AG04449 (cell line): Measurements from ENCODE around the gene CDC25B.

Experiments used
- CTCF ChIA-PET: fragments of 350-600 bp; formaldehyde crosslinking; extraction: SDS; loops from one replicate; lab custom pipeline; 2021; ENCODE audit warnings: antibody characterized with exemption; lab: Yijun Ruan, JAX
- POLR2A ChIA-PET: fragments of 400-600, 350-600 bp; formaldehyde crosslinking; extraction: SDS; loops from one replicate; lab custom pipeline; 2020; ENCODE audit warnings: antibody characterized with exemption, inconsistent platforms; lab: Yijun Ruan, JAX
- DNase-seq: peaks from one replicate; pipeline ENCODE4 v3.0.0-alpha.2; 2010; ENCODE audit warnings: low read depth, low spot score
- H3K4me3 ChIP-seq: 2 replicates; pipeline ENCODE4 v1.5.1; 2011; ENCODE audit warnings: low read depth, mild to moderate bottlenecking, control low read depth, low read length
- TF ChIP-seq, protein P1 (sequence below): IDR thresholded peaks from one replicate; pipeline ENCODE4 v1.5.1; 2011; ENCODE audit warnings: mild to moderate bottlenecking, moderate library complexity, low read length, control low read depth, inconsistent platforms; ENCODE audit not compliant: insufficient read depth; ENCODE audit errors: missing control alignments

The CDC25B gene

DNA sequence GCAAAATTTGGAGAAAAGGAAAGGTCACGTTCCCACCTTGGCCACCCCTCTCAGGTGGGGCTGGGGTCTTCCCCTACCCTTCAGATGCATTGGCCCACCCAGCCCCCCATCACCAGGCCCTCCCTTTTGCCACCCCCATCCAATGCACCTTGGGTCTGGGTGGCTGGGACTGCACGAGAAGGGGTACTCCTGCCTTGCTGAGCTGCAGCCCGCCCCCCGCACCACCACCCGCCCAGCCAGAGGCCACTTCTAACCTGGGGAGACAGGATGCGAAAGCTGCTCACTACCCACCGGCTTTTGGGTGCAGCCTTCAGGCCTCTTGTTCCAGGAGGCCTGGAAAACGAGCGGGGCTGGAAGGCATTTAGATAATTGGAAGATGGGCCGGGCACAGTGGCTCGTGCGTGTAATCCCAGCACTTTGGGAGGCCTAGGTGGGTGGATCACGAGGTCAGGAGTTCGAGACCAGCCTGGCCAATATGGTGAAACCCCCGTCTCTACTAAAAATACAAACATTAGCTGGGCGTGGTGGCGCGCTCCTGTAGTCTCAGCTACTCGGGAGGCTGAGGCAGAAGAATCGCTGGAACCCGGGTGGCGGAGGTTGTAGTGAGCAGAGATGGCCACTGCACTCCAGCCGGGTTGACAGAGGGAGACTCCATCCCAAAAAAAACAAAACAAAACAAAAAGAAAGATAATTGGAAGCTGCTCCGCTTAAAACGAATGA lies 1.2 kb upstream of the CDC25B start:
- POLR2A ChIA-PET: interaction anchor here (0.9 to 2.0 kb wide), 2 partner anchors 24 to 26 kb away, joined by 4 to 12 read pairs; no protein-coding TSS in a partner anchor
- H3K4me3 ChIP-seq: peak overlapping the region; percentile 84
- TF ChIP-seq, protein P1, sequence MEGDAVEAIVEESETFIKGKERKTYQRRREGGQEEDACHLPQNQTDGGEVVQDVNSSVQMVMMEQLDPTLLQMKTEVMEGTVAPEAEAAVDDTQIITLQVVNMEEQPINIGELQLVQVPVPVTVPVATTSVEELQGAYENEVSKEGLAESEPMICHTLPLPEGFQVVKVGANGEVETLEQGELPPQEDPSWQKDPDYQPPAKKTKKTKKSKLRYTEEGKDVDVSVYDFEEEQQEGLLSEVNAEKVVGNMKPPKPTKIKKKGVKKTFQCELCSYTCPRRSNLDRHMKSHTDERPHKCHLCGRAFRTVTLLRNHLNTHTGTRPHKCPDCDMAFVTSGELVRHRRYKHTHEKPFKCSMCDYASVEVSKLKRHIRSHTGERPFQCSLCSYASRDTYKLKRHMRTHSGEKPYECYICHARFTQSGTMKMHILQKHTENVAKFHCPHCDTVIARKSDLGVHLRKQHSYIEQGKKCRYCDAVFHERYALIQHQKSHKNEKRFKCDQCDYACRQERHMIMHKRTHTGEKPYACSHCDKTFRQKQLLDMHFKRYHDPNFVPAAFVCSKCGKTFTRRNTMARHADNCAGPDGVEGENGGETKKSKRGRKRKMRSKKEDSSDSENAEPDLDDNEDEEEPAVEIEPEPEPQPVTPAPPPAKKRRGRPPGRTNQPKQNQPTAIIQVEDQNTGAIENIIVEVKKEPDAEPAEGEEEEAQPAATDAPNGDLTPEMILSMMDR: no peak
- CTCF ChIA-PET: interaction anchor here (0.7 to 3.3 kb wide), 7 partner anchors 9 to 303 kb away, joined by 3 to 18 read pairs (median 10); partner anchors contain the start of genes AP5S1 and CENPB
- no peak for DNase-seq

DNA sequence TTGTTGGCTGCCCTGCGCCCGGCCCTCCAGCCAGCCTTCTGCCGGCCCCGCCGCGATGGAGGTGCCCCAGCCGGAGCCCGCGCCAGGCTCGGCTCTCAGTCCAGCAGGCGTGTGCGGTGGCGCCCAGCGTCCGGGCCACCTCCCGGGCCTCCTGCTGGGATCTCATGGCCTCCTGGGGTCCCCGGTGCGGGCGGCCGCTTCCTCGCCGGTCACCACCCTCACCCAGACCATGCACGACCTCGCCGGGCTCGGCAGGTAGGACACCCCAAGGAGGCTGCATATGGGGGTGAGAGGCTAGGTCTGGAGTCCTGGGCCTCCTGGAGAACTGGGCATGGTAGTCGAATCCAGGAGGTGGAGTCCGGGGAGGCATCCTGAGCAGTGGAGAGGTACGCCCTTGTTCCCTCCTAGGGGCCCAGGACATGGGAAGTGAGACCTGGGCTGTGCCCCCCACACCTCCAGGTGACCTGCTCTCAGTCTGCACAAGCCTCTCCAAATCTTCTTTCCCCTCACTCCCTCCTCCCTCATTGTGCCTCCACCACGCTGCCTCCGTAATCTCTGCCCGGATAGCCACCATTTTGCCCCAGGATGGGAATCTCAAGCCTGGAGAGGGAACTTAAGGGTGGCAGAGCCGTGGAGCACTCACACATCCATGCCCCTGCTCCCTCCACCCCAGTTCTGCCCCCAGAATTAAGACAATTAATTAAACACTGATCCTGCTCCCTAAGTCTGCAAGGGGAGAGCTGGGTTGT lies 541 bp downstream of the CDC25B start:
- H3K4me3 ChIP-seq: peak overlapping the region; percentile 84
- no peak for DNase-seq
- ChIA-PET POLR2A (interaction anchor here (0.8 to 2.0 kb wide), 4 partner anchors 11 to 55 kb away, joined by 3 to 12 read pairs (median 4); partner anchors contain the start of gene CENPB), CTCF (interaction anchor here (0.6 to 3.3 kb wide), 9 partner anchors 9 to 400 kb away, joined by 3 to 18 read pairs (median 7); partner anchors contain the start of genes AP5S1 and CENPB)
- TF ChIP-seq, protein P1: no peak

DNA sequence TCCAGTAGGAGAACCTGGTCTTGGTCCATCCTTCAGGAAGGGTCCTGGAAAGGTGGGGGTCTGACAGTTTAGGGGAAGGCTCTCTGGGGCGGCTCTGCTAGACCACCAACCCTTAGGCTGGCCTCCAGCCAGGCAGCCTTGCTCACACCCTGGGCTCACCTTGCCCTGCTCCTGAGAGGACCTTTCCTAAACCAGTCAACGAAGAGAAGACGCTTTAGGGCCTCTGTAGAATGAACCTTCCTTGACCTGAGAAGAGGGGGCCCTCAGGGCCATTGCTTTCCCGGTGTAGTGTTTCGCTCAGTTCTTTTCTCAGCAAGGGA lies 1.1 kb downstream of the CDC25B start:
- TF ChIP-seq, protein P1: no peak

DNA sequence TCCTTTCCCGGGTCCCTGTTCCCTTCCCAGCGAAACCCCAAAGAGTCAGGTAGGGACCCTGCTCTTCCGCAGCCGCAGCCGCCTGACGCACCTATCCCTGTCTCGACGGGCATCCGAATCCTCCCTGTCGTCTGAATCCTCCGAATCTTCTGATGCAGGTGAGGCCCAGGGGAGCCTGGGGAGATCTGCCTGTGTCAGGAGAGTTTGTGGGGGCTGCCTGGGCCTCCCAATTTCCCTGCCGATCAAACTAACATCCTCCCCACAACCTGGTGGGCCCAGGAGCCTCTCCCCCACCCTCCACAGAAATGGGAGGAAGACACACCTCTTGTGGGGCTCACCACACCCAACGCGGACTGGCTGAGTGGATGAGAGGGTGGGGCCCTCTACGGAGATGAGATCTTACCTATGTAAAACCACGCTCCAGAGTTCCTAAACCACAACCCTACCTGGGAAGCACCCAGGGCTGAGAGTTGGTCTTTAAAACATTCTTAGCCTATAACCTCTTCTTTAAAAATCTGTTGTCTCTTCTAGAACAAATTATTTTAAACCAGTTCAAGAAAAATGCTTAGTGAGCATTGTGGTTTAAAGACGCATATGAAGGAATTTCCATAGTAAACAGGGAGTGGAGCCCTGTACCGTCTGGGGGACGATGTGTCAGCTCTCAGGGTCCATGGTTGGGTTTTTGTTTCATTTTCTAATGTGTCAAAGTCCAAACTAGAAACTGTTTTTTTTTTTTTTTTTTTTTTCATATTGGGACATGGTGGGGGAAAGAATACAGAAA lies 1.7 kb downstream of the CDC25B start:
- peak overlapping the region; percentile 84 for H3K4me3 ChIP-seq
- no peak for DNase-seq
- ChIA-PET CTCF (interaction anchor here (3.3 to 4.3 kb wide), 2 partner anchors 15 to 22 kb away, joined by 18 to 40 read pairs; partner anchors contain the start of gene AP5S1), POLR2A (no interaction called here)
- TF ChIP-seq, protein P1: no peak

More for the DNA sequence above, 1.1 kb downstream of the CDC25B start:
- peak overlapping the region; percentile 84 for H3K4me3 ChIP-seq
- POLR2A ChIA-PET: no interaction called here
- DNase-seq: no peak
- CTCF ChIA-PET: interaction anchor here (3.3 kb wide), 1 partner anchor 16 kb away, joined by 18 read pairs; no protein-coding TSS in a partner anchor

DNA sequence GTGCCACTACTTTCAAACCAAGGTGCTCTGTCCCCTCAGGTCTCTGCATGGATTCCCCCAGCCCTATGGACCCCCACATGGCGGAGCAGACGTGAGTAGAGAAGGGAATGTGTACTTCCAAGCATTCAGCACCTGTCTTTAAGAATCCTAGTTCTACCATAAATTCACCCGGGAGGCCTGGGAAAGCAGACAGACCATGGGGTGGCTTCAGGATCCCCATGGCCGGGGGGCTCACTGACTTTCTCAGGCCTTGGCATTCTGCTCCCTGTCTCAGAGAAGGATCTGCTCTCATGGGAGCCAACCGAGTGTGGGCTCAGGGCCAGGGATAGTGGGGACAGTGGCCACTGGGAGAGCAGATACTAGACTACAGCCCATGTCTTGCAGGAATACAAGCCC lies 2.3 kb downstream of the CDC25B start:
- ChIA-PET CTCF (interaction anchor here (4.3 kb wide), 1 partner anchor 21 kb away, joined by 40 read pairs; the partner anchor contains the start of gene AP5S1), POLR2A (no interaction called here)
- TF ChIP-seq, protein P1: no peak
- DNase-seq: no peak
- peak overlapping the region; percentile 25 for H3K4me3 ChIP-seq
